Endothelial cell of umbilical vein (primary cell): ENCODE results near the gene SCO2. TPM values are rescaled to one million over a fixed set of nuclear protein-coding genes. Genes with fewer than 3 reads are reported as not detected.
A peak's percentile ranks its signal among the peaks of the same experiment; 100 is the strongest.

Experiments
- BruUV-seq: library from RNA; stranded (reverse); fragments of 400-500 nt; replicated peaks from 2 replicates; lab custom pipeline; 2021; lab: Mats Ljungman, UMichigan
- CTCF ChIA-PET: fragments of 300-600, 350-600 bp; sonication (Branson Sonifier 250); formaldehyde crosslinking; loops from one replicate; lab custom pipeline; 2021; ENCODE audit warnings: antibody characterized with exemption, inconsistent platforms; lab: Charles Lee
- POLR2A ChIA-PET: fragments of 300-600, 350-600 bp; sonication (Branson Sonifier 250); formaldehyde crosslinking; loops from one replicate; lab custom pipeline; 2021; ENCODE audit warnings: antibody characterized with exemption, inconsistent platforms; lab: Charles Lee
- DNase-seq: peaks from one replicate; pipeline ENCODE4 v3.0.0-alpha.2; 2011; ENCODE audit warnings: low read depth, low spot score
- FAIRE-seq: peaks from 2 replicates; lab custom pipeline; 2011; peaks lifted over from hg19 to GRCh38; lab: Jason Lieb, UNC
- H2AFZ ChIP-seq: 2 replicates; pipeline ENCODE4 v1.6.0; 2012; ENCODE audit warnings: low read depth, low read length, control low read depth, inconsistent platforms
- H3K27ac ChIP-seq: 2 replicates; pipeline ENCODE4 v1.5.1; 2011; ENCODE audit warnings: low read depth, mild to moderate bottlenecking, control low read depth, low read length, moderate library complexity; ENCODE audit not compliant: insufficient read depth
- H3K27me3 ChIP-seq, 2 experiments: 2 replicates each; pipeline versions ENCODE4 v1.6.0 to v1.6.1; 2011; ENCODE audit warnings: low read length in 2 of 2, mixed read lengths in 1 of 2; ENCODE audit not compliant: control insufficient read depth in 2 of 2, insufficient read depth in 2 of 2
- H3K36me3 ChIP-seq, 2 experiments: 2 replicates in 1 of 2; 3 replicates in 1 of 2; pipeline ENCODE4 v1.5.1; 2011; ENCODE audit warnings: low read length in 2 of 2, mild to moderate bottlenecking in 1 of 2, moderate library complexity in 1 of 2; ENCODE audit not compliant: control insufficient read depth in 2 of 2, insufficient read depth in 2 of 2; ENCODE audit errors: extremely low read depth in 1 of 2
- H3K4me1 ChIP-seq: 3 replicates; pipeline ENCODE4 v1.5.1; 2011; ENCODE audit warnings: mild to moderate bottlenecking, low read length; ENCODE audit not compliant: control insufficient read depth, insufficient read depth; ENCODE audit errors: extremely low read depth
- H3K4me2 ChIP-seq: 2 replicates; pipeline ENCODE4 v1.6.1; 2011; ENCODE audit warnings: low read length, control low read depth, mixed read lengths; ENCODE audit not compliant: insufficient read depth
- H3K4me3 ChIP-seq, 3 experiments: fragments of 200-600 bp in 1 of 3; sonication (generic), shearing (Covaris generic) in 1 of 3; replicated peaks in 1 of 3; 2 replicates each; pipeline ENCODE4 v1.5.1; 2011 to 2016; ENCODE audit warnings: control low read depth in 3 of 3, low read length in 3 of 3, mild to moderate bottlenecking in 2 of 3, inconsistent platforms in 1 of 3, low read depth in 1 of 3, moderate library complexity in 1 of 3; ENCODE audit not compliant: insufficient read depth in 1 of 3
- H3K79me2 ChIP-seq: 2 replicates; pipeline ENCODE4 v1.6.0; 2012; ENCODE audit warnings: low read length, inconsistent platforms; ENCODE audit not compliant: control insufficient read depth, insufficient read depth
- H3K9ac ChIP-seq: replicated peaks from 2 replicates; pipeline ENCODE3; 2011; ENCODE audit warnings: low read length, control low read depth; ENCODE audit not compliant: insufficient read depth; ENCODE audit errors: extremely low read depth
- H3K9me1 ChIP-seq: replicated peaks from 3 replicates; pipeline ENCODE4 v1.6.0; 2011; ENCODE audit warnings: mild to moderate bottlenecking, low read length; ENCODE audit not compliant: control insufficient read depth, insufficient read depth; ENCODE audit errors: extremely low read depth
- H3K9me3 ChIP-seq: replicated peaks from 2 replicates; pipeline ENCODE4 v1.5.1; 2012; ENCODE audit warnings: low read length, inconsistent platforms; ENCODE audit not compliant: control insufficient read depth, insufficient read depth
- H4K20me1 ChIP-seq: replicated peaks from 2 replicates; pipeline ENCODE3; 2011; ENCODE audit warnings: mild to moderate bottlenecking, low read length; ENCODE audit not compliant: control insufficient read depth, insufficient read depth; ENCODE audit errors: extremely low read depth
- MAX ChIP-seq: IDR thresholded peaks from 2 replicates; pipeline ENCODE4 v1.6.1; 2011; ENCODE audit not compliant: insufficient read depth, insufficient read length
- MYC ChIP-seq: IDR thresholded peaks from one replicate; pipeline ENCODE4 v1.6.1; 2011; ENCODE audit warnings: mild to moderate bottlenecking, low read depth, low read length
- POLR2A ChIP-seq: IDR thresholded peaks from 2 replicates; pipeline ENCODE4 v1.6.1; 2012; ENCODE audit warnings: low read depth, mild to moderate bottlenecking, control low read depth, low read length
- POLR2AphosphoS5 ChIP-seq: IDR thresholded peaks from 2 replicates; pipeline ENCODE4 v1.6.1; 2012; ENCODE audit warnings: low read depth, mild to moderate bottlenecking, control low read depth, low read length, moderate library complexity; ENCODE audit not compliant: insufficient read depth
- dilution Hi-C: fragments of 300-500 bp; cut with MboI; formaldehyde crosslinking; loops from one replicate; pipeline ENCODE4 v1.15.0; 2019; ENCODE audit warnings: low sequenced_read_pairs; ENCODE audit not compliant: extremely low pct_ligation_motif_present
- intact Hi-C: fragments of 100-400 bp; cut with micrococcal nuclease; formaldehyde crosslinking; loops from one replicate; pipeline ENCODE4 v1.10.0; 2022
- polyA plus RNA-seq, 4 experiments: library from polyadenylated mRNA; depleted of rRNA in 3 of 4; stranded (reverse) in 3 of 4; unstranded in 1 of 4; fragments of >200 nt; gene quantifications; 2 replicates each; pipeline versions ENCODE4 v1.2.1 to v1.2.3, GENCODE V29; 2011 to 2012; ENCODE audit warnings: missing spikeins in 1 of 4
- total RNA-seq: library from RNA; stranded (reverse); gene quantifications from 2 replicates; pipeline ENCODE4 v1.2.3, GENCODE V29; 2021

Gene SCO2
- total and polyA plus RNA-seq, 2 donors (not counting 3 experiments of a cell fraction or from before 2014, with no cell fraction given): 3.5 to 3.7 TPM

- POLR2A ChIA-PET: no interaction called here
- Histone ChIP-seq H3K27me3 (peaks cover 4% of the 10 kb centered on the region in 2 experiments), H3K9ac (peak within 1 kb of the TSS; percentile 76), H3K4me3 (peak within 1 kb of the TSS; percentile 54 to 77 (median 58)), H4K20me1 (peaks cover 3% of the 10 kb centered on the region), H3K9me3 (no peaks in the 10 kb centered on the region), H3K9me1 (no peaks in the 10 kb centered on the region), H3K27ac (peak within 1 kb of the TSS; percentile 24), H3K4me1 (peaks cover 14% of the 10 kb centered on the region), H3K36me3 (no peaks in the 10 kb centered on the region), H3K4me2 (peak within 1 kb of the TSS; percentile 66), H3K79me2 (peaks cover 42% of the 10 kb centered on the region), H2AFZ (peak within 1 kb of the TSS; percentile 91)
- TF ChIP-seq POLR2A (no peak), POLR2AphosphoS5 (peak; percentile 13)
- CTCF ChIA-PET: interaction anchor here (1.6 kb wide), 1 partner anchor 22 kb away, joined by 8 read pairs; no protein-coding TSS in a partner anchor
- DNase-seq: peak; percentile 89
- FAIRE-seq: peak; percentile 81
- BruUV-seq: no TSS peak
- intact Hi-C loops (loop anchor here (2.0 kb wide), 1 partner anchor 24 kb away; no protein-coding TSS in a partner anchor), dilution Hi-C loops (no loop called here)
Measured at GRCh38 chr22:50474710-50475651, 50.4 kb downstream of the SCO2 start, which contains the start of gene SBF1. SBF1 (minus strand) TSS chr22:50475035; CDS start chr22:50474840, 195 bp downstream.

DNA sequence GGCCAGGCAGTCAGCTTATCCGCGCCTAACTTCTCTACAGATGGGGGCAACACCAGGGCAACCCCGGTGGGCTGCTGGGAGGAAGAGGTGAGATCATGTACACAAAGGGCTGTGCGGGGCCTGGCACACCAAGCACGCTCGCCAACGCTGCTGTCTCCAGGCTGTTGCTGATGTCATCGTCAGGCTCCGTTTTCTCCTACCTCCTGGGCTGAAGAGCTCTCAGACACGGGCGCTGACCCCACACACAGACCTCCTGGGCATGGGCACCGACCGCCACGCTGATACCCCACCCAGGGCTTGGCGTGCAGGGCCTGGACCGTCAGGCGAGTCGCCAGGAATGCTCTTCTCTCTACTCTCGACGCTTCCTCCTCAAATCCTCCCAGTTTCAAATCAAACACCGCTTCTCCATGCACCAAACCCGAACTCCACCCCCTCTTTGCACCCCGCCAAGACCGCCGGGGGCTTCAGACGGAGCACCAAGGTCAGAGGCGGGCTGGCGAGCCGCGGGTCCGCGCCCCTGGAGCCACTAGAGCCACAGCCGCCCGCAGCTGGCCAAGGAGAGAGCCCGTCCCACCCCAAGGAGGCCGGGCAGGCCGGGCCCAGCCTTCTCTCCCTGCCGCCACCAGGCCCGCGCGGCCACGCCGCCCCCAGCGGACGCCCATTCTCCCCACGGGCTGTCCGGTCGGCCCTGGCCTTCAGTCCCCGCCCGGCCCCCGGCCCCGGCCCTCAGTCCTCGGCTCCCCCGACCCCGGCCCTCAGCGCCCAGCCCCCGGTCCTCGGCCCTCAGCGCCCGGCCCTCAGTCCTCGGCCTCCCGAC, 51.3 kb downstream of the SCO2 start:
- POLR2A ChIA-PET: no interaction called here
- intact Hi-C loops: loop anchor here (2.0 kb wide), 1 partner anchor 25 kb away; no protein-coding TSS in a partner anchor
- DNase-seq: peak; percentile 47

More for the DNA sequence above, 51.3 kb downstream of the SCO2 start:
- peaks cover 52% of the 10 kb centered on the region for H3K79me2 ChIP-seq
- FAIRE-seq: peak; percentile 72
- no peaks in the 10 kb centered on the region for H3K27me3 ChIP-seq
- peaks cover 17% of the 10 kb centered on the region for H3K4me1 ChIP-seq
- H3K9ac ChIP-seq: peak overlapping the region; percentile 76
- BruUV-seq: no TSS peak
- peaks cover 3% of the 10 kb centered on the region for H4K20me1 ChIP-seq
- no peaks in the 10 kb centered on the region for H3K9me3 ChIP-seq
- no peak overlapping the region for H3K27ac ChIP-seq
- TF ChIP-seq MYC (no peak), POLR2A (no peak), MAX (no peak)
- no peaks in the 10 kb centered on the region for H3K36me3 ChIP-seq
- dilution Hi-C loops: no loop called here
- CTCF ChIA-PET: interaction anchor here (1.0 to 1.6 kb wide), 2 partner anchors 23 to 33 kb away, joined by 3 to 8 read pairs; partner anchors contain the start of gene LMF2
- peak overlapping the region; percentile 47 to 77 (median 58) for H3K4me3 ChIP-seq
- H3K4me2 ChIP-seq: peak overlapping the region; percentile 65
- H2AFZ ChIP-seq: no peak overlapping the region
- no peaks in the 10 kb centered on the region for H3K9me1 ChIP-seq

Other genes starting within 250 kb of the SCO2 start
- 134 and 139 TPM in 2 replicates for gene PLXNB2, start 218.0 kb downstream of the SCO2 start, total RNA-seq
- 82.3 and 113 TPM in 2 replicates for gene PLXNB2, start 218.0 kb downstream of the SCO2 start, polyA plus RNA-seq
- 2.9 and 5.9 TPM in 2 replicates for gene DENND6B, start 198.6 kb downstream of the SCO2 start, total RNA-seq
- gene DENND6B, start 198.6 kb downstream of the SCO2 start, polyA plus RNA-seq: 4.1 and 6.5 TPM in 2 replicates
- gene PPP6R2, start 182.3 kb downstream of the SCO2 start, total RNA-seq: 46.4 and 54.6 TPM in 2 replicates
- gene PPP6R2, start 182.3 kb downstream of the SCO2 start, polyA plus RNA-seq: 38.6 and 41.2 TPM in 2 replicates
- 67.2 and 68.6 TPM in 2 replicates for gene SBF1, start 50.6 kb downstream of the SCO2 start, total RNA-seq
- 36.3 and 40.0 TPM in 2 replicates for gene SBF1, start 50.6 kb downstream of the SCO2 start, polyA plus RNA-seq
- 0.69 and 1.5 TPM in 2 replicates for gene ADM2, start 44.1 kb downstream of the SCO2 start, total RNA-seq
- gene ADM2, start 44.1 kb downstream of the SCO2 start, polyA plus RNA-seq: 0.28 and 0.43 TPM in 2 replicates
- gene MIOX, start 38.7 kb downstream of the SCO2 start, total RNA-seq: not detected in 2 replicates
- gene MIOX, start 38.7 kb downstream of the SCO2 start, polyA plus RNA-seq: not detected in 2 replicates
- 89.7 and 94.8 TPM in 2 replicates for gene LMF2, start 17.9 kb downstream of the SCO2 start, total RNA-seq
- 112 and 190 TPM in 2 replicates for gene LMF2, start 17.9 kb downstream of the SCO2 start, polyA plus RNA-seq
- gene NCAPH2, start 17.4 kb downstream of the SCO2 start, total RNA-seq: 42.4 and 43.1 TPM in 2 replicates
- 34.8 and 43.2 TPM in 2 replicates for gene NCAPH2, start 17.4 kb downstream of the SCO2 start, polyA plus RNA-seq
- gene TYMP, start 4.4 kb upstream of the SCO2 start, total RNA-seq: 2.1 and 2.4 TPM in 2 replicates
- gene TYMP, start 4.4 kb upstream of the SCO2 start, polyA plus RNA-seq: 2.0 and 2.9 TPM in 2 replicates
- gene KLHDC7B, start 20.3 kb upstream of the SCO2 start, total RNA-seq: not detected in 2 replicates
- not detected in 2 replicates for gene KLHDC7B, start 20.3 kb upstream of the SCO2 start, polyA plus RNA-seq
- gene SYCE3, start 37.3 kb upstream of the SCO2 start, total RNA-seq: not detected in 2 replicates
- gene SYCE3, start 37.3 kb upstream of the SCO2 start, polyA plus RNA-seq: not detected in 2 replicates
- 3.6 and 7.1 TPM in 2 replicates for gene CPT1B, start 52.8 kb upstream of the SCO2 start, total RNA-seq
- 7.0 and 7.1 TPM in 2 replicates for gene CPT1B, start 52.8 kb upstream of the SCO2 start, polyA plus RNA-seq
- gene CHKB, start 57.3 kb upstream of the SCO2 start, total RNA-seq: 57.7 and 62.4 TPM in 2 replicates
- gene CHKB, start 57.3 kb upstream of the SCO2 start, polyA plus RNA-seq: 67.5 and 70.6 TPM in 2 replicates
- gene MAPK8IP2, start 75.2 kb upstream of the SCO2 start, total RNA-seq: 0.31 and 0.37 TPM in 2 replicates
- gene MAPK8IP2, start 75.2 kb upstream of the SCO2 start, polyA plus RNA-seq: 0.18 and 0.21 TPM in 2 replicates
- gene ARSA, start 102.6 kb upstream of the SCO2 start, total RNA-seq: 19.3 and 22.3 TPM in 2 replicates
- 33.6 and 47.7 TPM in 2 replicates for gene ARSA, start 102.6 kb upstream of the SCO2 start, polyA plus RNA-seq
- gene SHANK3, start 147.2 kb upstream of the SCO2 start, total RNA-seq: 137 and 158 TPM in 2 replicates
- gene SHANK3, start 147.2 kb upstream of the SCO2 start, polyA plus RNA-seq: 26.1 and 29.7 TPM in 2 replicates
- gene ACR, start 212.6 kb upstream of the SCO2 start, total RNA-seq: 4.1 and 4.9 TPM in 2 replicates
- 0.43 and 0.91 TPM in 2 replicates for gene ACR, start 212.6 kb upstream of the SCO2 start, polyA plus RNA-seq